Measurements from ENCODE around the gene DMP1.

DNA sequence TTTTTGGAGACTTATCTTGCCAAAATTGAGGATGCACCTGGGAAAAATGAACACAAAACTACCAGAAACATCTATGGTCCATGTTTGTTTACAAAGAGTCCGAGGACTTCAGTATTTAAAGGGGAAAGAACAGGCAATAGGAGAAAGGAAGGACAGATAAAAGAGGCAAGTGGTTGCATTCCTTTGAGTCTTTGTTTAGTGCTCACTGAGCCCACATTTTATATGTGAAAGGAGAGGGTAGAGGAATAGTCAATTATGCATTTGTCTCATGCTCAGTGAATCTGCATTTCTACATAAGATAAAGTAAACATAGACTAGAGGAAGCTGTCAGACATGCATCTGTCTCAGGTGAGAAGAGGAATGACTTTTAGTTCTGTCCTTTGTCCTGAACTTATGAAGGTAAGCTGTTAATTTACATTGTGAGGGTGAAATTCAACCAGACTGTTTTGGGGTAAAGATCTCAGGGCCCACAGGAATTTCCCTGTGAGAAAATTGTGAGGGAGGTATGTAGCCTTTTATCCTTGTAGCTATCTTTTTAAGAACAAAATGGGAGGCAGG lies 4.5 kb downstream of the DMP1 start:
- TF ChIP-seq, protein P1, sequence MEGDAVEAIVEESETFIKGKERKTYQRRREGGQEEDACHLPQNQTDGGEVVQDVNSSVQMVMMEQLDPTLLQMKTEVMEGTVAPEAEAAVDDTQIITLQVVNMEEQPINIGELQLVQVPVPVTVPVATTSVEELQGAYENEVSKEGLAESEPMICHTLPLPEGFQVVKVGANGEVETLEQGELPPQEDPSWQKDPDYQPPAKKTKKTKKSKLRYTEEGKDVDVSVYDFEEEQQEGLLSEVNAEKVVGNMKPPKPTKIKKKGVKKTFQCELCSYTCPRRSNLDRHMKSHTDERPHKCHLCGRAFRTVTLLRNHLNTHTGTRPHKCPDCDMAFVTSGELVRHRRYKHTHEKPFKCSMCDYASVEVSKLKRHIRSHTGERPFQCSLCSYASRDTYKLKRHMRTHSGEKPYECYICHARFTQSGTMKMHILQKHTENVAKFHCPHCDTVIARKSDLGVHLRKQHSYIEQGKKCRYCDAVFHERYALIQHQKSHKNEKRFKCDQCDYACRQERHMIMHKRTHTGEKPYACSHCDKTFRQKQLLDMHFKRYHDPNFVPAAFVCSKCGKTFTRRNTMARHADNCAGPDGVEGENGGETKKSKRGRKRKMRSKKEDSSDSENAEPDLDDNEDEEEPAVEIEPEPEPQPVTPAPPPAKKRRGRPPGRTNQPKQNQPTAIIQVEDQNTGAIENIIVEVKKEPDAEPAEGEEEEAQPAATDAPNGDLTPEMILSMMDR (IDR thresholded peaks at IDR 0.05; ENCODE audit: insufficient read depth, low read length) = no peak
- TF ChIP-seq REST (IDR thresholded peaks at IDR 0.05; ENCODE audit: insufficient replicate concordance, low read depth) (no peak), POLR2AphosphoS5 (IDR thresholded peaks at IDR 0.05; ENCODE audit: low read depth) (no peak)

Data from HL-60 (cell line).